H9 (cell line): ENCODE results near the gene GRIN2A. TPM values are rescaled to one million over a fixed set of nuclear protein-coding genes. Genes with fewer than 3 reads are reported as not detected.

Source experiments
- DNase-seq: peaks from one replicate; pipeline ENCODE4 v3.0.0-alpha.2; 2017
- H2AFZ ChIP-seq: one replicate; pipeline ENCODE4 v1.6.1; 2013; ENCODE audit warnings: mild to moderate bottlenecking, low read length, control low read depth, moderate library complexity
- H2AK5ac ChIP-seq: 2 replicates; pipeline ENCODE4 v1.6.1; 2013; ENCODE audit warnings: low read length, control low read depth, mixed read lengths; ENCODE audit not compliant: insufficient read length
- H2BK120ac ChIP-seq: one replicate; pipeline ENCODE4 v1.6.1; 2013; ENCODE audit warnings: low read depth, mild to moderate bottlenecking, low read length, control low read depth, inconsistent platforms; ENCODE audit not compliant: poor library complexity, severe bottlenecking
- H2BK12ac ChIP-seq: 2 replicates; pipeline ENCODE4 v1.6.1; 2013; ENCODE audit warnings: low read length, control low read depth, mixed read lengths, low read depth; ENCODE audit not compliant: insufficient read length
- H2BK15ac ChIP-seq: 2 replicates; pipeline ENCODE4 v1.6.1; 2013; ENCODE audit warnings: low read depth, low read length, control low read depth
- H2BK20ac ChIP-seq: one replicate; pipeline ENCODE4 v1.6.1; 2013; ENCODE audit warnings: low read depth, mild to moderate bottlenecking, low read length, control low read depth, inconsistent platforms; ENCODE audit not compliant: poor library complexity, severe bottlenecking
- H2BK5ac ChIP-seq: 2 replicates; pipeline ENCODE4 v1.6.1; 2013; ENCODE audit warnings: low read length, control low read depth, mixed read lengths; ENCODE audit not compliant: insufficient read length
- H3K14ac ChIP-seq: 2 replicates; pipeline ENCODE4 v1.6.1; 2013; ENCODE audit warnings: low read length, control low read depth; ENCODE audit not compliant: insufficient read depth
- H3K18ac ChIP-seq: 2 replicates; pipeline ENCODE4 v1.6.1; 2013; ENCODE audit warnings: low read depth, mild to moderate bottlenecking, mixed read lengths, low read length, control low read depth; ENCODE audit not compliant: insufficient read length
- H3K23ac ChIP-seq: 2 replicates; pipeline ENCODE4 v1.6.1; 2013; ENCODE audit warnings: low read length, control low read depth, mixed read lengths, low read depth; ENCODE audit not compliant: insufficient read length
- H3K23me2 ChIP-seq: 2 replicates; pipeline ENCODE4 v1.6.1; 2013; ENCODE audit warnings: low read depth, mild to moderate bottlenecking, mixed read lengths, low read length, control low read depth; ENCODE audit not compliant: insufficient read length, poor library complexity, severe bottlenecking
- H3K27ac ChIP-seq: 2 replicates; pipeline ENCODE4 v1.5.1; 2013; ENCODE audit warnings: low read length, control low read depth, mixed read lengths, low read depth; ENCODE audit not compliant: insufficient read length
- H3K27me3 ChIP-seq: 2 replicates; pipeline ENCODE4 v1.6.1; 2013; ENCODE audit warnings: low read length, control low read depth, inconsistent platforms; ENCODE audit not compliant: insufficient read depth
- H3K4ac ChIP-seq: 2 replicates; pipeline ENCODE4 v1.6.1; 2013; ENCODE audit warnings: low read depth, mild to moderate bottlenecking, control low read depth, inconsistent platforms, low read length, moderate library complexity
- H3K4me1 ChIP-seq: 2 replicates; pipeline ENCODE4 v1.6.1; 2013; ENCODE audit warnings: low read length, control low read depth, inconsistent platforms; ENCODE audit not compliant: insufficient read depth
- H3K4me2 ChIP-seq: 2 replicates; pipeline ENCODE4 v1.6.1; 2013; ENCODE audit warnings: low read length, control low read depth, mixed read lengths; ENCODE audit not compliant: insufficient read length, insufficient read depth
- H3K56ac ChIP-seq: 2 replicates; pipeline ENCODE4 v1.6.1; 2013; ENCODE audit warnings: low read depth, mild to moderate bottlenecking, mixed read lengths, low read length, control low read depth; ENCODE audit not compliant: insufficient read length
- H3K79me1 ChIP-seq: 2 replicates; pipeline ENCODE4 v1.6.1; 2013; ENCODE audit warnings: low read depth, mild to moderate bottlenecking, moderate library complexity, low read length, control low read depth, inconsistent platforms; ENCODE audit not compliant: insufficient read depth, poor library complexity, severe bottlenecking
- H3K79me2 ChIP-seq: 2 replicates; pipeline ENCODE4 v1.6.1; 2013; ENCODE audit warnings: low read length, control low read depth, inconsistent platforms; ENCODE audit not compliant: insufficient read depth
- H3K9ac ChIP-seq: 2 replicates; pipeline ENCODE4 v1.6.1; 2013; ENCODE audit warnings: low read length, control low read depth, mixed read lengths; ENCODE audit not compliant: insufficient read length; ENCODE audit errors: extremely low read depth
- H3K9me3 ChIP-seq: one replicate; pipeline ENCODE4 v1.6.1; 2013; ENCODE audit warnings: low read depth, low read length, inconsistent platforms; ENCODE audit not compliant: control insufficient read depth
- H3T11ph ChIP-seq: one replicate; pipeline ENCODE4 v1.6.1; 2013; ENCODE audit warnings: mild to moderate bottlenecking, low read length, control low read depth, inconsistent platforms
- H4K20me1 ChIP-seq: one replicate; pipeline ENCODE4 v1.6.1; 2013; ENCODE audit not compliant: control insufficient read depth, insufficient read length, insufficient read depth
- H4K5ac ChIP-seq: 2 replicates; pipeline ENCODE4 v1.6.1; 2013; ENCODE audit warnings: low read depth, mild to moderate bottlenecking, mixed read lengths, low read length, control low read depth; ENCODE audit not compliant: insufficient read length
- H4K8ac ChIP-seq: replicated peaks from 2 replicates; pipeline ENCODE4 v1.6.1; 2013; ENCODE audit warnings: low read length, control low read depth, mixed read lengths, low read depth; ENCODE audit not compliant: insufficient read length
- H4K91ac ChIP-seq: 2 replicates; pipeline ENCODE4 v1.6.1; 2013; ENCODE audit warnings: low read depth, mild to moderate bottlenecking, moderate library complexity, mixed read lengths, low read length, control low read depth; ENCODE audit not compliant: insufficient read length
- H3K27ac Mint-ChIP-seq, 3 experiments: 2 replicates in 2 of 3; 3 replicates in 1 of 3; pipeline ENCODE4 v1.8.0; 2020 to 2021; ENCODE audit warnings: mixed read lengths in 3 of 3, mild to moderate bottlenecking in 1 of 3, moderate library complexity in 1 of 3
- H3K27me3 Mint-ChIP-seq: 2 replicates; pipeline ENCODE4 v1.8.0; 2021; ENCODE audit warnings: low read depth, mild to moderate bottlenecking, moderate library complexity, mixed read lengths
- H3K36me3 Mint-ChIP-seq, 3 experiments: 2 replicates in 2 of 3; 3 replicates in 1 of 3; pipeline ENCODE4 v1.8.0; 2020 to 2021; ENCODE audit warnings: low read depth in 3 of 3, mixed read lengths in 3 of 3; ENCODE audit not compliant: insufficient read depth in 1 of 3
- H3K4me1 Mint-ChIP-seq, 2 experiments: 2 replicates each; pipeline ENCODE4 v1.8.0; 2020; ENCODE audit warnings: mixed read lengths in 2 of 2
- H3K4me3 Mint-ChIP-seq, 2 experiments: 2 replicates in 1 of 2; 3 replicates in 1 of 2; pipeline ENCODE4 v1.8.0; 2020 to 2021; ENCODE audit warnings: mild to moderate bottlenecking in 2 of 2, mixed read lengths in 2 of 2, moderate library complexity in 1 of 2
- H3K9me3 Mint-ChIP-seq, 2 experiments: 2 replicates in 1 of 2; 3 replicates in 1 of 2; pipeline ENCODE4 v1.8.0; 2020; ENCODE audit warnings: mild to moderate bottlenecking in 2 of 2, mixed read lengths in 2 of 2, moderate library complexity in 1 of 2
- WGBS: extraction: QIAGEN DNeasy Blood & Tissue Kit; methylation state at CpG from one replicate; pipeline ENCODE4 v1.1.7; 2013; ENCODE audit warnings: missing lambda C conversion rate, low lambda C conversion rate, mixed read lengths; ENCODE audit not compliant: insufficient read length; ENCODE audit errors: extremely low coverage; 5-methylcytosine and 5-hydroxymethylcytosine counted together
- total RNA-seq: library from RNA; stranded (reverse); gene quantifications from 2 replicates; pipeline ENCODE4 v1.2.1, GENCODE V29; 2021
- TF ChIP-seq, protein P1 (sequence below): fragments of 200-600 bp; sonication (generic); conservative IDR thresholded peaks from 3 replicates; pipeline ENCODE4 v1.8.0; 2021; ENCODE audit warnings: antibody characterized with exemption, mild to moderate bottlenecking

The GRIN2A gene
- total RNA-seq, 1 experiment from 2014 or later, result 1.5 TPM

DNA sequence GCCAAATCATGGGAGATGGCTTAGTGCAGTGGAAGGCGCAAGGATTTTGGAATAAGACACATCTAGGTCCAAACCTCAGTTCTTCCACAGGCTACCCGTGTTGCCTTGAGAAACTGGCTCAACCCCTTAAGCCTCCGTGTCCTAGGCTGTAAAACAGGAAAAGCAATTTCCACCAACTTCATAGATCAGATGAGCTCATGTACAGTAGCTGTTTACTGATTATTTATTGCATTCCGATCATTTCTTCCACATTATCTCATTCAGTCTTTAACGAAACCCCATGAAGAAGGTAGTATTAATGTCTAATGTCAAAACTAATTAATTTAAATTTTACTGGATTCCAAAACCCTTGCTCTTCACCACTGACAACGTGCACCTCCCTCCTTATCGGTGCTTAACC lies 231.6 kb downstream of the GRIN2A start:
- Histone ChIP-seq H3K56ac (no peak overlapping the region), H3K27me3 (no peaks in the 10 kb centered on the region), H4K20me1 (peaks cover 2% of the 10 kb centered on the region), H3T11ph (no peak overlapping the region), H2BK20ac (no peak overlapping the region), H2BK120ac (no peak overlapping the region), H3K9me3 (no peaks in the 10 kb centered on the region), H2BK15ac (no peak overlapping the region), H3K14ac (no peak overlapping the region), H2AFZ (no peak overlapping the region), H2BK12ac (no peak overlapping the region), H4K91ac (no peak overlapping the region), H3K4ac (no peak overlapping the region), H3K9ac (no peak overlapping the region), H3K79me1 (no peaks in the 10 kb centered on the region), H2BK5ac (no peak overlapping the region), H4K8ac (no peak overlapping the region), H4K5ac (no peak overlapping the region), H3K23me2 (no peaks in the 10 kb centered on the region), H3K18ac (no peak overlapping the region), H2AK5ac (no peak overlapping the region), H3K23ac (no peak overlapping the region), H3K27ac (no peak overlapping the region), H3K4me1 (peaks cover 5% of the 10 kb centered on the region), H3K4me2 (no peak overlapping the region), H3K79me2 (no peaks in the 10 kb centered on the region)
- no CpG with 5 or more reads among the region's 7 CpGs for WGBS
- no peak overlapping the region for H3K27ac Mint-ChIP-seq
- H3K27me3 Mint-ChIP-seq, result peaks cover 44% of the 10 kb centered on the region
- DNase-seq, result no peak
- H3K36me3 Mint-ChIP-seq, result no peaks in the 10 kb centered on the region
- peaks cover 30 to 39% of the 10 kb centered on the region in 2 experiments for H3K4me1 Mint-ChIP-seq
- H3K9me3 Mint-ChIP-seq, result no peaks in the 10 kb centered on the region; a peak in 1 of 5 replicates
- no peak overlapping the region for H3K4me3 Mint-ChIP-seq
- TF ChIP-seq, protein P1, sequence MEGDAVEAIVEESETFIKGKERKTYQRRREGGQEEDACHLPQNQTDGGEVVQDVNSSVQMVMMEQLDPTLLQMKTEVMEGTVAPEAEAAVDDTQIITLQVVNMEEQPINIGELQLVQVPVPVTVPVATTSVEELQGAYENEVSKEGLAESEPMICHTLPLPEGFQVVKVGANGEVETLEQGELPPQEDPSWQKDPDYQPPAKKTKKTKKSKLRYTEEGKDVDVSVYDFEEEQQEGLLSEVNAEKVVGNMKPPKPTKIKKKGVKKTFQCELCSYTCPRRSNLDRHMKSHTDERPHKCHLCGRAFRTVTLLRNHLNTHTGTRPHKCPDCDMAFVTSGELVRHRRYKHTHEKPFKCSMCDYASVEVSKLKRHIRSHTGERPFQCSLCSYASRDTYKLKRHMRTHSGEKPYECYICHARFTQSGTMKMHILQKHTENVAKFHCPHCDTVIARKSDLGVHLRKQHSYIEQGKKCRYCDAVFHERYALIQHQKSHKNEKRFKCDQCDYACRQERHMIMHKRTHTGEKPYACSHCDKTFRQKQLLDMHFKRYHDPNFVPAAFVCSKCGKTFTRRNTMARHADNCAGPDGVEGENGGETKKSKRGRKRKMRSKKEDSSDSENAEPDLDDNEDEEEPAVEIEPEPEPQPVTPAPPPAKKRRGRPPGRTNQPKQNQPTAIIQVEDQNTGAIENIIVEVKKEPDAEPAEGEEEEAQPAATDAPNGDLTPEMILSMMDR, result no peak
